IPS-15b (cell line): Measurements from ENCODE around the gene ITGA5.

Experiments
- H3K27me3 ChIP-seq: one replicate; pipeline ENCODE4 v1.6.1; 2013; ENCODE audit warnings: low read length; ENCODE audit not compliant: control insufficient read depth, insufficient read depth
- H3K36me3 ChIP-seq: one replicate; pipeline ENCODE4 v1.6.1; 2013; ENCODE audit warnings: low read length; ENCODE audit not compliant: control insufficient read depth, insufficient read depth
- H3K4me1 ChIP-seq: one replicate; pipeline ENCODE4 v1.6.1; 2013; ENCODE audit warnings: mild to moderate bottlenecking, low read length; ENCODE audit not compliant: control insufficient read depth, insufficient read depth
- H3K4me3 ChIP-seq: one replicate; pipeline ENCODE4 v1.5.1; 2013; ENCODE audit warnings: low read depth, low read length
- H3K9ac ChIP-seq: one replicate; pipeline ENCODE4 v1.6.1; 2013; ENCODE audit warnings: low read depth, mild to moderate bottlenecking, low read length
- H3K9me3 ChIP-seq: one replicate; pipeline ENCODE4 v1.6.1; 2013; ENCODE audit warnings: mild to moderate bottlenecking, low read length; ENCODE audit not compliant: control insufficient read depth, insufficient read depth

ITGA5 gene

GRCh38 chr12:54392485-54393206, 26.4 kb downstream of the ITGA5 start:
- Histone ChIP-seq H3K4me1 (peaks cover 37% of the 10 kb centered on the region), H3K9ac (no peak overlapping the region)

DNA sequence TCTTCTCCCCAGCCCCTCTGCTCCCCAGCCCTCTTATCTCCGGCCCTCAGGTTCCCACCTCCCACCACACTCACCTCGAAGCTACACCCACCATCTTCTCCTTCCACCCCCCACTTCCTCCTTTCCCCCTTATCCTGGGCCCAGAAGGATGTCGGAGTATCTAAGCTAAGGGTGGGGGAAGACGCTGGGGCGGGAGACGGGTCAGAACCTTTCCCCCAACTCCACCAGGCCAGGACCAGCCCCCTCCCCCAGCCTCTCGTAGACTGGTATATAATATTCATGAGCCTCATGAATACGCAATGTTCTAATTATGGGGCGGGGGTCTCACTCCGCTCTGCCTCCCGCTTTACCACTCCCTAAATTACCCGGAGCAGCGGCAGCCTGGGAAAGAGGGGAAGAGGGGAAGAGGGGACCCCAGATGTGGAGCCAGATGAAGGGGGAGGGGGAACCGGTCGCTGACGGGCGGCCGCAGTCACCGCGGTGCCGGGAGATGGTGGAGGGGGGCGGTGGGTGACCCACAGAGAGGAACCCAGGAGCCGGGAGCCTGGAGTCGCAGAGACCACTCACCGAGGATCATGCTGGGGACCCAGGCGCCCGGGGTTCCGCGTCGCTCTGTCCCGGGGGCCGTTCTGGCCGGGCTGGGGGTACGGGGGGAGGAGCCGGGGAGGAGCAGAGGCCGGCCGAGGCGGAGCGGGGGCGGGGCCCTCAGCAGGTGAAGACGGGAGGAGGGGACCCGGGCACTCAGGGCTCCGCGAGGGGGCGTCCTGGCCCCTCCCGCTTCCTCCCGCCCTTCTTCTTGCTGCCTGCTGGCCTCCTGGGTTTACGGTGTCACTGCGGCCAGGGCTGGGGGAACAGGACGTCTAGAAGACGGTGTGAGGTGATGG, 28.2 kb downstream of the ITGA5 start:
- Histone ChIP-seq H3K27me3 (peaks cover 7% of the 10 kb centered on the region), H3K36me3 (peaks cover 7% of the 10 kb centered on the region), H3K9ac (peak overlapping the region; percentile 60), H3K4me3 (peak overlapping the region; percentile 72), H3K9me3 (no peaks in the 10 kb centered on the region), H3K4me1 (peaks cover 54% of the 10 kb centered on the region)

More at GRCh38 chr12:54392485-54393206, 26.4 kb downstream of the ITGA5 start:
- peaks cover 16% of the 10 kb centered on the region for H3K36me3 ChIP-seq
- no peak overlapping the region for H3K4me3 ChIP-seq
- no peaks in the 10 kb centered on the region for H3K9me3 ChIP-seq
- peaks cover 7% of the 10 kb centered on the region for H3K27me3 ChIP-seq

GRCh38 chr12:54390176-54390667, 28.8 kb downstream of the ITGA5 start:
- H3K9ac ChIP-seq, result no peak overlapping the region

GRCh38 chr12:54389607-54390175, 29.4 kb downstream of the ITGA5 start:
- no peaks in the 10 kb centered on the region for H3K9me3 ChIP-seq
- peak overlapping the region; percentile 72 for H3K4me3 ChIP-seq
- no peak overlapping the region for H3K9ac ChIP-seq
- H3K36me3 ChIP-seq, result peaks cover 2% of the 10 kb centered on the region
- H3K27me3 ChIP-seq, result peaks cover 7% of the 10 kb centered on the region
- H3K4me1 ChIP-seq, result peaks cover 63% of the 10 kb centered on the region

More at GRCh38 chr12:54390176-54390667, 28.8 kb downstream of the ITGA5 start:
- peaks cover 58% of the 10 kb centered on the region for H3K4me1 ChIP-seq
- H3K9me3 ChIP-seq, result no peaks in the 10 kb centered on the region
- H3K36me3 ChIP-seq, result peaks cover 2% of the 10 kb centered on the region
- peaks cover 7% of the 10 kb centered on the region for H3K27me3 ChIP-seq
- H3K4me3 ChIP-seq, result peak overlapping the region; percentile 72

DNA sequence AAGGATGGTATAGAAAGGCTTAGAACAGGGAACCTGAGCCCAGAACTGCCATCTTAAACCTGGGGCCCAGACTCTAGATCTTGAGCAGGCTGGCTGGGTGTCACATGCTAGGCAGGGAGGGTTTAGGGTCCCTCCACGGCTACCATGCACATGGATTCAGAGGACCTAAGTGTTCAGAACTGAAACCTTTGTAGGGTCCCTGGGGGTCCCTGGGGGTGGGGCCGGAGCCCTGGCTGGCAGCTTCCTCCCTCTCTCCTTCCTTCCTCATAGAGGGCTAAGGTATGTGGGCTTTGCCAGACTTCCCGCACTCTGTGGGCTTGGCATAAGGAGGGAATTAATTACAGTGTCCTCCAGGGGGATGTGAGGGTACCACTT, 29.9 kb downstream of the ITGA5 start:
- Histone ChIP-seq H3K9me3 (no peaks in the 10 kb centered on the region), H3K9ac (no peak overlapping the region), H3K27me3 (peaks cover 7% of the 10 kb centered on the region), H3K36me3 (peaks cover 2% of the 10 kb centered on the region), H3K4me1 (peaks cover 68% of the 10 kb centered on the region), H3K4me3 (peak overlapping the region; percentile 72)

- no peak overlapping the region for H3K9ac ChIP-seq
- no peaks in the 10 kb centered on the region for H3K9me3 ChIP-seq
- H3K4me1 ChIP-seq, result peaks cover 61% of the 10 kb centered on the region
- peaks cover 7% of the 10 kb centered on the region for H3K27me3 ChIP-seq
- H3K4me3 ChIP-seq, result peak overlapping the region; percentile 4
- H3K36me3 ChIP-seq, result peaks cover 2% of the 10 kb centered on the region
Observed at GRCh38 chr12:54388237-54389133, 30.6 kb downstream of the ITGA5 start.

GRCh38 chr12:54387114-54387467, 32.0 kb downstream of the ITGA5 start:
- peaks cover 2% of the 10 kb centered on the region for H3K36me3 ChIP-seq
- H3K9me3 ChIP-seq, result no peaks in the 10 kb centered on the region
- H3K4me3 ChIP-seq, result peak overlapping the region; percentile 18
- no peak overlapping the region for H3K9ac ChIP-seq
- peaks cover 60% of the 10 kb centered on the region for H3K4me1 ChIP-seq
- H3K27me3 ChIP-seq, result no peaks in the 10 kb centered on the region

GRCh38 chr12:54386403-54387113, 32.5 kb downstream of the ITGA5 start:
- peaks cover 2% of the 10 kb centered on the region for H3K36me3 ChIP-seq
- no peaks in the 10 kb centered on the region for H3K9me3 ChIP-seq
- H3K4me1 ChIP-seq, result peaks cover 56% of the 10 kb centered on the region
- H3K9ac ChIP-seq, result no peak overlapping the region
- no peaks in the 10 kb centered on the region for H3K27me3 ChIP-seq
- peak overlapping the region; percentile 12 for H3K4me3 ChIP-seq

DNA sequence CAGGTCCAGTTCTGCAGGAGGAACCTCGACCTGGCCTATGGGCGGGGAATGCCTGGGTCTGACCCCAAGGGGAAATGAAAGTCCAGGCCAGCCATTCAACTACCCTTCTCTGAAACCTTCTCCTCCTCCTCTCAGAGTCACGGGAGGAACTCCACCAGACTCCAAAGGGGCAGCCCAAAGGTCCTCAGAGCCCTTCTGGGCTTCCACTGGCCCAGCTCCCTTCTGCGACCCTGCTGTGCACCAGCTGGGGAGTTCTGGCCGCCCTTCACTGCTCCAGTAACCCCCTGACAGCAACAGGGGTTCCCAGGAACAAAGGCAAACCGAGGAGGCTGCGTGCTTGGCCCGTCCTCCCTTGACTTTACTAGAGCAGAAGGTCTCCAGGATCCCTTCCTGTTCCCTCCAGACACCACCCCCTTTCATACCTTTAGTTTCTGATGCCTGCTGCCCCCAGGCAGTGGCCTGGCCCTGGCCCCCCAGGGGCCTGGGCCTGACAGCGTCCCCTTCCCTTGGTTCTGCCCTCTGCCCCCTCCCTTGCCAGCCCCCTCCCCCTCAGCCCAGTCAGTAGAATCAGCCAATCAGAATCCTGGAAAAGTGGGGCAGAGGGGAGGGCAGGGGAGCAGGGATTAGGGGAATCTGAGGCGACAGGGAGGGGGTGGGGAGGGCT, 33.7 kb downstream of the ITGA5 start:
- Histone ChIP-seq H3K9ac (peak overlapping the region; percentile 37), H3K27me3 (no peaks in the 10 kb centered on the region), H3K4me1 (peaks cover 56% of the 10 kb centered on the region), H3K36me3 (peaks cover 2% of the 10 kb centered on the region), H3K4me3 (peak overlapping the region; percentile 36), H3K9me3 (no peaks in the 10 kb centered on the region)

DNA sequence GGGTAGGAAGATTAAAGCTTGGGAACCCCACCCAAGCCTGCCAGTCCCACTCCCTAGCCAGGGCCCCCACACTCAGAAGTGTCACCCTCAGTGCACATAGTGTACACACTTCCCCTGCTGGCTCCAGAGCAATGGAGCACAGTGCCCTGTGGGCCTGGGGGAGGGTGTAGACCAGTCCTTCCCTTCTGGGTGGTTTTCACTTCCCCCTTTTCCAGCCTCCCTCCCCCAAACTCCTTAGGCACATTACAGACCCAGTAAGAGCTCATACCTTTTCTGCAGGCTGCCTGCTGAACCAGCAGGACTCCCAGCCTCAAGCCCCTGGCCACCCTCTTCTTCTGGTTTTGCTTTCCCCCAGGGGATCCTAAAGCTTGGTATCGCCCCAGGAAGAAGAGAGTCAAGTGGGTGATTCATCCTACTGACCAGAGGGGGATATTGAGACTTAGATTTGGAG, 34.5 kb downstream of the ITGA5 start, which contains the start of gene ZNF385A:
Gene ZNF385A, minus strand, starts transcription at position 143 of the 451 bp plus-strand sequence. CDS start 219 bp downstream, outside the sequence.
- peaks cover 56% of the 10 kb centered on the region for H3K4me1 ChIP-seq
- H3K36me3 ChIP-seq, result peaks cover 4% of the 10 kb centered on the region
- peak within 1 kb of the TSS; percentile 60 for H3K9ac ChIP-seq
- H3K27me3 ChIP-seq, result no peaks in the 10 kb centered on the region
- H3K9me3 ChIP-seq, result no peaks in the 10 kb centered on the region
- H3K4me3 ChIP-seq, result peak within 1 kb of the TSS; percentile 36
